ENCODE results near the gene GDE1.

Gene GDE1

DNA sequence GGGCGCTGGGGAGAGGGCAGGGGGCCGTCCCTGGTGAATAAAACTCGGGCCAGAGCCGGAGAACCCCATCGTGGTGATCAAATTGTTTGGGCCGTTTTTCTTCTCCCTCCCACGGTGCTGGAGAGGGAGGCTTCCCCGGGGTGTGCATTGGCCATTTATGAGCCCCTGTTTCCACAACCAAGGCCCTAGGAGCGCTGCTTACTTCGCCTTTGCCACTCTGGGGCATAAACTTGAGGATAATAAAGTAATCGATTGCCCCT lies 2.4 kb upstream of the GDE1 start:
- Histone ChIP-seq H3K4me1 (ENCODE audit: control insufficient read depth in 5 of 5, insufficient read depth in 5 of 5, low read length in 5 of 5) (peaks cover 0 to 51% (median 39%) of the 10 kb centered on the region in 5 donors), H3K27me3 (ENCODE audit: control insufficient read depth in 5 of 5, insufficient read depth in 4 of 5, low read length in 5 of 5) (no peaks in the 10 kb centered on the region), H3K4me3 (ENCODE audit: low read depth in 1 of 5, low read length in 5 of 5) (peak overlapping the region; percentile 92 to 99 (median 96)), H3K9ac (ENCODE audit: low read length in 5 of 5) (peak overlapping the region in 4 of 5 donors; percentile 84 to 89 (median 86)), H3K9me3 (ENCODE audit: control insufficient read depth in 5 of 5, low read length in 5 of 5) (no peaks in the 10 kb centered on the region), H3K36me3 (ENCODE audit: control insufficient read depth in 5 of 5, insufficient read depth in 5 of 5, low read length in 5 of 5) (peaks cover 3 to 14% (median 9%) of the 10 kb centered on the region in 5 donors), H3K27ac (ENCODE audit: low read depth, low read length) (peak overlapping the region; percentile 24)

DNA sequence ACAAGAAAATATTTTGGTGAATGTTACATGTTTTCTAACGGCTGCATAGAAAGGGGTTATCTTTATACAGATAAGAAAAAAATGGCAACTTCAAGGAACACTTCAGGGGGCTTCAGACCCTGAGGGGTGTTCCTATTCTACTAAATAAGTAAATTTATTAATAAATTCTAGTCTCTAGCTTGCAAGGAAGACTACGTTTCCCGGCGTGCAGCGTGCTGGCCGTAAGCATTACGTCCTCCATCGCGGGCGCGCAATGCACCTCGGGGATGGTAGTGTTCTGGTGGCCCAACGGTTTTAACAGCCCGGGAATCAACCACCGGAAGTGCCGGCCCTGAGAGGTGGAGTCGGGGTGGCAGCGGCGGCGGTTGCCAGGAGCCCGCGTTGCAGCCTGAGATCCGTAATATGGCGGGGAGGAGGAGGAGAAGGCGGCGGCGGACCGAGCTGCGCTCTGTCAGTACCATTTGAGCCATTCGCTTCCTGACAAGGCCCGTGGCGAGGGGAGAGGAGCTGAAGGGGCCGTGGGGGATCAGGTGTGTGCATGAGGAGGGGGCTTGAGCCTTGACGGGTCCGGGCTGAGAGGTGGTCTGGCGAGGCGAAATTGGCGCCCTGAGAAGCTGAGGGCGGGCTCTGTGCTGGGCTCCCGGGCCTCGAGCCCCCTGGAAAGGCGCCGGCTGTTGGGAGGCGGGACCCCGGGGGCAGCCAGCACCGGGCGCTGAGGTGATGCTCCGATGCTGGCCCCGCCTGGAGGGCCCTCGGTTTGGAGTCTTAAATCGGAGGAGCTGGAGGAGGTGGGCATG lies 1.9 kb upstream of the GDE1 start, which contains the start of gene CCP110:
CCP110 (plus strand) TSS at position 384 of the 797 bp plus-strand sequence. CDS start 3,940 bp downstream, outside the sequence.
- Histone ChIP-seq H3K36me3 (ENCODE audit: control insufficient read depth in 5 of 5, insufficient read depth in 5 of 5, low read length in 5 of 5) (peaks cover 3 to 11% (median 8%) of the 10 kb centered on the region in 5 donors), H3K27me3 (ENCODE audit: control insufficient read depth in 5 of 5, insufficient read depth in 4 of 5, low read length in 5 of 5) (no peaks in the 10 kb centered on the region), H3K4me3 (ENCODE audit: low read depth in 1 of 5, low read length in 5 of 5) (peak within 1 kb of the TSS; percentile 92 to 99 (median 96)), H3K9ac (ENCODE audit: low read length in 5 of 5) (peak within 1 kb of the TSS in 4 of 5 donors; percentile 84 to 89 (median 86)), H3K27ac (ENCODE audit: low read depth, low read length) (peak within 1 kb of the TSS; percentile 24), H3K9me3 (ENCODE audit: control insufficient read depth in 5 of 5, low read length in 5 of 5) (no peaks in the 10 kb centered on the region), H3K4me1 (ENCODE audit: control insufficient read depth in 5 of 5, insufficient read depth in 5 of 5, low read length in 5 of 5) (peaks cover 0 to 51% (median 39%) of the 10 kb centered on the region in 5 donors)

DNA sequence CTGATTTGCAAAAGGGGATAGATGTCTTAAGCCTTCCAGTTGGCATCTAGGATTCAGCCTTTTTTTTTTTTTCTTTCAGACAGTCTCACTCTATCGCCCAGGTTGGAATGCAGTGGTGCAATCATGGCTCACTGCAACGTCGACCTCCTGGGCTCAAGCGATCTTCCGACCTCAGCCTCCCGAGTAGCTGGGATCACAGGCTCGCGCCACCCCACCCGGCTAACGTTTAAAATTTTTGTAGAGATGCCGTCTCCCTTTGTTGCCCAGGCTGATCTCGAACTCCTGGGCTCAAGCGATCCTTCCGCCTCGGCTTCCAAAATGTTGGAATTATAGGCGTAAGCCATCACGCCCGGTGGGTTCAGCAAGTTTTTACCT lies 1.3 kb upstream of the GDE1 start:
- Histone ChIP-seq H3K9me3 (ENCODE audit: control insufficient read depth in 5 of 5, low read length in 5 of 5) (no peaks in the 10 kb centered on the region), H3K9ac (ENCODE audit: low read length in 5 of 5) (no peak overlapping the region), H3K27ac (ENCODE audit: low read depth, low read length) (no peak overlapping the region), H3K36me3 (ENCODE audit: control insufficient read depth in 5 of 5, insufficient read depth in 5 of 5, low read length in 5 of 5) (peaks cover 0 to 5% (median 2%) of the 10 kb centered on the region in 5 donors), H3K27me3 (ENCODE audit: control insufficient read depth in 5 of 5, insufficient read depth in 4 of 5, low read length in 5 of 5) (no peaks in the 10 kb centered on the region), H3K4me1 (ENCODE audit: control insufficient read depth in 5 of 5, insufficient read depth in 5 of 5, low read length in 5 of 5) (peaks cover 0 to 55% (median 39%) of the 10 kb centered on the region in 5 donors), H3K4me3 (ENCODE audit: low read depth in 1 of 5, low read length in 5 of 5) (no peak overlapping the region)

GRCh38 chr16:19522760-19523159 lies 862 bp upstream of the GDE1 start:
- Histone ChIP-seq H3K9ac (ENCODE audit: low read length in 5 of 5) (no peak overlapping the region), H3K4me3 (ENCODE audit: low read depth in 1 of 5, low read length in 5 of 5) (no peak overlapping the region), H3K4me1 (ENCODE audit: control insufficient read depth in 5 of 5, insufficient read depth in 5 of 5, low read length in 5 of 5) (peaks cover 0 to 55% (median 39%) of the 10 kb centered on the region in 5 donors), H3K36me3 (ENCODE audit: control insufficient read depth in 5 of 5, insufficient read depth in 5 of 5, low read length in 5 of 5) (peaks cover 0 to 1% (median 0%) of the 10 kb centered on the region in 5 donors), H3K9me3 (ENCODE audit: control insufficient read depth in 5 of 5, low read length in 5 of 5) (no peaks in the 10 kb centered on the region), H3K27me3 (ENCODE audit: control insufficient read depth in 5 of 5, insufficient read depth in 4 of 5, low read length in 5 of 5) (no peaks in the 10 kb centered on the region), H3K27ac (ENCODE audit: low read depth, low read length) (no peak overlapping the region)

GRCh38 chr16:19522397-19522732 lies 467 bp upstream of the GDE1 start:
- H3K27ac ChIP-seq (ENCODE audit: low read depth, low read length), result peak overlapping the region; percentile 96
- no peak overlapping the region for H3K9ac ChIP-seq (ENCODE audit: low read length in 5 of 5)
- no peaks in the 10 kb centered on the region for H3K9me3 ChIP-seq (ENCODE audit: control insufficient read depth in 5 of 5, low read length in 5 of 5)
- H3K27me3 ChIP-seq (ENCODE audit: control insufficient read depth in 5 of 5, insufficient read depth in 4 of 5, low read length in 5 of 5), result no peaks in the 10 kb centered on the region
- H3K4me3 ChIP-seq (ENCODE audit: low read depth in 1 of 5, low read length in 5 of 5), result peak overlapping the region in 3 of 5 donors; percentile 40 to 97 (median 88)
- H3K36me3 ChIP-seq (ENCODE audit: control insufficient read depth in 5 of 5, insufficient read depth in 5 of 5, low read length in 5 of 5), result no peaks in the 10 kb centered on the region
- H3K4me1 ChIP-seq (ENCODE audit: control insufficient read depth in 5 of 5, insufficient read depth in 5 of 5, low read length in 5 of 5), result peaks cover 0 to 55% (median 39%) of the 10 kb centered on the region in 5 donors

GRCh38 chr16:19520861-19521331 lies 1.0 kb downstream of the GDE1 start:
- Histone ChIP-seq H3K4me3 (ENCODE audit: low read depth in 1 of 5, low read length in 5 of 5) (peak overlapping the region; percentile 87 to 97 (median 90)), H3K27ac (ENCODE audit: low read depth, low read length) (peak overlapping the region; percentile 96), H3K4me1 (ENCODE audit: control insufficient read depth in 5 of 5, insufficient read depth in 5 of 5, low read length in 5 of 5) (peaks cover 0 to 60% (median 45%) of the 10 kb centered on the region in 5 donors), H3K9ac (ENCODE audit: low read length in 5 of 5) (peak overlapping the region; percentile 84 to 96 (median 92)), H3K9me3 (ENCODE audit: control insufficient read depth in 5 of 5, low read length in 5 of 5) (no peaks in the 10 kb centered on the region), H3K27me3 (ENCODE audit: control insufficient read depth in 5 of 5, insufficient read depth in 4 of 5, low read length in 5 of 5) (no peaks in the 10 kb centered on the region), H3K36me3 (ENCODE audit: control insufficient read depth in 5 of 5, insufficient read depth in 5 of 5, low read length in 5 of 5) (peaks cover under 1 to 13% (median 11%) of the 10 kb centered on the region in 5 donors)

DNA sequence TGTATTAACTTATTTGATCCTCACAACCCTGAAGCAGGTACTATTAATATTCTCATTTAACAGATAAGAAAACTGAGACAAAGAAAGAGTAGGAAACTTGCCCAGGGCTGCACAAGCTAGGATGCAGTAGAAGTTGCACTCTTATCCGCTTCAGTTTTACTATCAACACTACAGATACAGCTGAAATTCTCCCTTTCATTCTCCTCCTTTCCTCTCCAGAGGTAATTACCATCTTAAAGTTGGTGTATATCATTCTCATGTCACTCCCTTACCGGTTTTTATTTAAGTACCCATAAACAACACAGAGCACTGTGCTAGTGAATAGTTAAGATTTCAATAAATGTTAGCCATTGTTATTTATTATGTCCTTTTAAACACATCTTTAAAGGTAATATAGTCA lies 3.5 kb downstream of the GDE1 start:
- Histone ChIP-seq H3K36me3 (ENCODE audit: control insufficient read depth in 5 of 5, insufficient read depth in 5 of 5, low read length in 5 of 5) (peaks cover 6 to 22% (median 17%) of the 10 kb centered on the region in 5 donors), H3K9me3 (ENCODE audit: control insufficient read depth in 5 of 5, low read length in 5 of 5) (no peaks in the 10 kb centered on the region), H3K4me1 (ENCODE audit: control insufficient read depth in 5 of 5, insufficient read depth in 5 of 5, low read length in 5 of 5) (peaks cover 0 to 45% (median 32%) of the 10 kb centered on the region in 5 donors), H3K27ac (ENCODE audit: low read depth, low read length) (no peak overlapping the region), H3K27me3 (ENCODE audit: control insufficient read depth in 5 of 5, insufficient read depth in 4 of 5, low read length in 5 of 5) (no peaks in the 10 kb centered on the region), H3K4me3 (ENCODE audit: low read depth in 1 of 5, low read length in 5 of 5) (no peak overlapping the region), H3K9ac (ENCODE audit: low read length in 5 of 5) (no peak overlapping the region)

DNA sequence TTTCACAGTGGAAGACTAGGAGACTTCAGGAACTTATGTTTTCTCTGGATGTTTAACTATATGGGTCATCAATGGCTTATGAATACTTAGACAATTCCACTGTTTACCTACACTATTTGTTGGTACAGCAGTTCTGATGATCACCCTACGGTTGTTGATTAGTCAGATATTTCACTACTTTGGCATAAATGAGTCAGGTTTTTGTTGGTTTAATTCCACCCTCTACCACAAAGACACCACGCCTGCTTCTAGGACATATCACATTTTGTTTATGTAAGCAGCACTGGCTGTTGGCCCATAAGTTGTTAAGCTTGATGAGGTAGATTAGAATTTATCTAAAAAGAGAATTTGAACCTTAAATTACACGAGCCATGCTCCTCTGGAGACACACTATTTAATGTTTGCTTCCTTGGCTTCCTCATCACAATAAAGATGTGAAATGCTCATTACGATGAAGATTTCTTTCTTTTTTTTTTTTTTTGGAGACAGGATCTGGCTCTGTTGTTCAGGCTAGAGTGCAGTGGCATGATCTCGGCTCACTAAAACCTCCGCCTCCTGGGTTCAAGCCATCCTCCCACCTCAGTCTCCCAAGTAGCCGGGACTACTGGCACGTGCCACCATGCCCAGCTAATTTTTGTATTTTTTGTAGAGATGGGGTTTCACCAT lies 4.3 kb downstream of the GDE1 start:
- peaks cover 6 to 27% (median 17%) of the 10 kb centered on the region in 5 donors for H3K36me3 ChIP-seq (ENCODE audit: control insufficient read depth in 5 of 5, insufficient read depth in 5 of 5, low read length in 5 of 5)
- H3K4me1 ChIP-seq (ENCODE audit: control insufficient read depth in 5 of 5, insufficient read depth in 5 of 5, low read length in 5 of 5), result peaks cover 0 to 43% (median 32%) of the 10 kb centered on the region in 5 donors
- H3K9ac ChIP-seq (ENCODE audit: low read length in 5 of 5), result peak overlapping the region in 1 of 5 donors; percentile 4
- no peaks in the 10 kb centered on the region for H3K27me3 ChIP-seq (ENCODE audit: control insufficient read depth in 5 of 5, insufficient read depth in 4 of 5, low read length in 5 of 5)
- H3K9me3 ChIP-seq (ENCODE audit: control insufficient read depth in 5 of 5, low read length in 5 of 5), result no peaks in the 10 kb centered on the region
- H3K27ac ChIP-seq (ENCODE audit: low read depth, low read length), result no peak overlapping the region
- H3K4me3 ChIP-seq (ENCODE audit: low read depth in 1 of 5, low read length in 5 of 5), result no peak overlapping the region

DNA sequence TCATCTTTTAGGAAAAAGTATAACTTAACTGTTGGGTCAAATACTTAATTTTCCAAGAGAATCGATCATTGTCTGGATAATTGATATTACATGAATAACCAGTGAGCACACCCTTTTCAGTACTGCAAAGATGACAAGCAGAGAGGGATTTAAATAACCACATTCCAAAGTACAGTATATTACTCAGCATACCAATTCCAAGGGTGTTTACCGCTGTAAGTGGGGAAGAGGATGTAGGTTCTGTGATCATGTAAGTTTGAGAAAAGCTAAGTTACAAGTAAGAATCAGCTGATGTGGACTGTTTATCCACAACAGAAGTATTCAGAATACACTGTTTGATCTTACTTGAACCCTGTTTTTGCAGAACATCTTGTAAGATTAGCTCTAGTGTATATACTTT lies 6.1 kb downstream of the GDE1 start:
- no peaks in the 10 kb centered on the region for H3K9me3 ChIP-seq (ENCODE audit: control insufficient read depth in 5 of 5, low read length in 5 of 5)
- peaks cover 0 to 28% (median 18%) of the 10 kb centered on the region in 5 donors for H3K4me1 ChIP-seq (ENCODE audit: control insufficient read depth in 5 of 5, insufficient read depth in 5 of 5, low read length in 5 of 5)
- no peak overlapping the region for H3K27ac ChIP-seq (ENCODE audit: low read depth, low read length)
- no peak overlapping the region for H3K9ac ChIP-seq (ENCODE audit: low read length in 5 of 5)
- no peak overlapping the region for H3K4me3 ChIP-seq (ENCODE audit: low read depth in 1 of 5, low read length in 5 of 5)
- no peaks in the 10 kb centered on the region for H3K27me3 ChIP-seq (ENCODE audit: control insufficient read depth in 5 of 5, insufficient read depth in 4 of 5, low read length in 5 of 5)
- H3K36me3 ChIP-seq (ENCODE audit: control insufficient read depth in 5 of 5, insufficient read depth in 5 of 5, low read length in 5 of 5), result peaks cover 6 to 27% (median 17%) of the 10 kb centered on the region in 5 donors
